Measurements from ENCODE around the gene CNRIP1.

GRCh38 chr2:68245672-68246071 lies 74.1 kb downstream of the CNRIP1 start:
- TF ChIP-seq, protein P1, sequence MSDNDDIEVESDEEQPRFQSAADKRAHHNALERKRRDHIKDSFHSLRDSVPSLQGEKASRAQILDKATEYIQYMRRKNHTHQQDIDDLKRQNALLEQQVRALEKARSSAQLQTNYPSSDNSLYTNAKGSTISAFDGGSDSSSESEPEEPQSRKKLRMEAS (IDR thresholded peaks at IDR 0.05; ENCODE audit: low read depth, low read length): no peak
- TF ChIP-seq, protein P2, sequence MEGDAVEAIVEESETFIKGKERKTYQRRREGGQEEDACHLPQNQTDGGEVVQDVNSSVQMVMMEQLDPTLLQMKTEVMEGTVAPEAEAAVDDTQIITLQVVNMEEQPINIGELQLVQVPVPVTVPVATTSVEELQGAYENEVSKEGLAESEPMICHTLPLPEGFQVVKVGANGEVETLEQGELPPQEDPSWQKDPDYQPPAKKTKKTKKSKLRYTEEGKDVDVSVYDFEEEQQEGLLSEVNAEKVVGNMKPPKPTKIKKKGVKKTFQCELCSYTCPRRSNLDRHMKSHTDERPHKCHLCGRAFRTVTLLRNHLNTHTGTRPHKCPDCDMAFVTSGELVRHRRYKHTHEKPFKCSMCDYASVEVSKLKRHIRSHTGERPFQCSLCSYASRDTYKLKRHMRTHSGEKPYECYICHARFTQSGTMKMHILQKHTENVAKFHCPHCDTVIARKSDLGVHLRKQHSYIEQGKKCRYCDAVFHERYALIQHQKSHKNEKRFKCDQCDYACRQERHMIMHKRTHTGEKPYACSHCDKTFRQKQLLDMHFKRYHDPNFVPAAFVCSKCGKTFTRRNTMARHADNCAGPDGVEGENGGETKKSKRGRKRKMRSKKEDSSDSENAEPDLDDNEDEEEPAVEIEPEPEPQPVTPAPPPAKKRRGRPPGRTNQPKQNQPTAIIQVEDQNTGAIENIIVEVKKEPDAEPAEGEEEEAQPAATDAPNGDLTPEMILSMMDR (IDR thresholded peaks at IDR 0.05; ENCODE audit: low read depth, low read length): no peak
- no peak for TF ChIP-seq POLR2A (IDR thresholded peaks at IDR 0.05; ENCODE audit: extremely low read depth, insufficient read length)

Measured in NB4 (cell line).